ENCODE results near the gene PROCR. TPM values are rescaled to one million over a fixed set of nuclear protein-coding genes. Genes with fewer than 3 reads are reported as not detected.
"Not testable (repeated sequence)": the region's sequence is repeated elsewhere in the genome, so short reads cannot be mapped to it uniquely, and the experiment has no call there.

PROCR gene
- polyA plus RNA-seq, 3 donors: 7.4 to 9.4 (median 8.7) TPM

GRCh38 chr20:35151736-35152135, 20.1 kb upstream of the PROCR start:
- no peak for DNase-seq

DNA sequence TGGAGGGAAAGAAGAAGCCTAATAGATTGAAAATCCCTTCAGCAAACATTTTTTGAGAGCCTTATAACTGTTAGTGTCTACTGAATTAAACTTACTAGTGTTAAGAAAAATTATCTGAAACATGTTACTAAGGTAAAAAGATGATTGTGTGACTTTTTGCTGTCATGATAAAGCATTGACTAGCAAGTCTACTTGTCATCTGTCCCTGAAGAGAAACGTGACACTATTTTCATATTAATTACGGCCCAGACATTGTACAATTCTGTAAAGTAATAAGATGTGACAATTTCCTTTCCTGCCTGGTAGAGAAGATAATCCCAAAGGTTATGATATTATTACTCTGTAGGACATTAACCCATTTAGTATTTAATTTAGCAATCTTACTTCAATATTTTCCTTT, 15.9 kb upstream of the PROCR start:
- DNase-seq: no peak

DNA sequence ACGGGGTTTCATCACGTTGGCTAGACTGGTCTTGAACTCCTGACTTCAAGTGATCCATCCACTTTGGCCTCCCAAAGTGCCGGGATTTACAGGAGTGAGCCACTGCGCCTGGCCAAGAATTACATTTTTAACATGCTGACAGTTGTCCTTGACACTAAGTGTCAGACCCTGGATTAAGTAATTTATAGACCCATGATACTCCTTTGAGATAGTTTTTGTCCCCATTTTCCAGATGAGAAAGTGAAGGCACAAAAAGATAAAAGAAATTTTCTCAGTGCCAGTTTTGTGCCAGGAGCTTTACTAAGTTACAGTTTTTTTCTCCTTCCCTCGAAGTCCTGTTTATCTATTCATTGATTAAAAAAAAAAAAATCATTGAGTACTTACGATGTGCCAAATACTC, 14.9 kb upstream of the PROCR start:
- no peak for DNase-seq

DNA sequence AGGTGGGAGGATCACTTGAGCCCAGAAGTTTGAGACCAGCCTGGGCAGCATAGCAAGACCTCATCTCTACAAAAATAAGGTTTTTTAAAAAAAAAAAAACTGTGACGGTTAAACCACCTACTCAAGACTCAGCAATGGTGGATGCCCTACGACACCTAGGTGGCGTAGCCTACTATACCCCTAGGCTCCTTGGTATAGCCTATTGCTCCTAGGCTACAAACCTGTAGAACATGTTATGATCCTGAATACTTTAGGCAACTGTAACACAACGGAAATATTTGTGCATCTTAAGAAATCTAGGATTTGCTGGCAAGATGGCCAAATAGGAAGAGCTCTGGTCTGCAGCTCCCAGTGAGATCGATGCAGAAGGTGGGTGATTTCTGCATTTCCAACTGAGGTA, 11.5 kb upstream of the PROCR start:
- not testable (repeated sequence) for DNase-seq

DNA sequence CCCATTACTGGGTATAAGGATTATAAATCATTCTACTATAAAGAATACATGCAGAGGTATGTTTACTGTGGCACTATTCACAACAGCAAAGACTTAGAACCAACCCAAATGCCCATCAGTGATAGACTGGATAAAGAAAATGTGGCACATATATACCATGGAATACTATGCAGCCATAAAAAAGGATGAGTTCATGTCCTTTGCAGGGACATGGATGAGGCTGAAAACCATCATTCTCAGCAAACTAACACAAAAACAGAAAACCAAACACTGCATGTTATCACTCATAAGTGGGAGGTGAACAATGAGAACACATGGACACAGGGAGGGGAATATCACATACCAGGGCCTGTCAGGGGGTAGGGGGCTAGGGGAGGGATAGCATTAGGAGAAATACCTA, 7.3 kb upstream of the PROCR start:
- not testable (repeated sequence) for DNase-seq

- DNase-seq: no peak
Measured at GRCh38 chr20:35165221-35166185, 6.4 kb upstream of the PROCR start.

DNA sequence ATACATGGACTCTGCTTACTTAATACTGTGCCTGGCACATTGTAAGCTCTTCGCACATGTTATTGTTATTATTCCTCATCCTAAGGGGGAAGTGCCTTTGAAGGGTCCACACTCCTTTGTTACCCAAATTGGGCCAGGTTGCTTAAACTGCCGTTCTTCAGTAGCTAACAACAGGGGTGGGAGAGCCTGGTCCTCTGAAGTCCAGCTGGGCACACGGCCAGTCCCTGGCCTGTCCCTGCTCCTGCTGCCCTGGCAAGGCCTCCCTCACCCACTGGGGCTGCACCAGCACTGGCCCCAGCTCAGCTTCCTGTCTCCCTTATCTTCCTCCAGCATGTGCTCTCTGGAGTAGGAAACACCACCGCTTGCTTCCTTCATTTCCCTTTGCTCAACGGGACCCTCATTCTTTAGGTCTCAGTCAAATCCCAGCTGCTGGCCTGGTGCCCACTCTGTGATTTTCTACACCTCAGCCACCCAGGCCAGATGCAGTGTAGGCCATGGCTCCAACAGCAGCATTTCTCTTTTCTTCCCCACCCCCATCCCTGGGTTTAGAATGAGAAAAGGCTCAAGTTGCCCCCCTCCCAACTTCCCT, 5.5 kb upstream of the PROCR start:
- no peak for DNase-seq

DNA sequence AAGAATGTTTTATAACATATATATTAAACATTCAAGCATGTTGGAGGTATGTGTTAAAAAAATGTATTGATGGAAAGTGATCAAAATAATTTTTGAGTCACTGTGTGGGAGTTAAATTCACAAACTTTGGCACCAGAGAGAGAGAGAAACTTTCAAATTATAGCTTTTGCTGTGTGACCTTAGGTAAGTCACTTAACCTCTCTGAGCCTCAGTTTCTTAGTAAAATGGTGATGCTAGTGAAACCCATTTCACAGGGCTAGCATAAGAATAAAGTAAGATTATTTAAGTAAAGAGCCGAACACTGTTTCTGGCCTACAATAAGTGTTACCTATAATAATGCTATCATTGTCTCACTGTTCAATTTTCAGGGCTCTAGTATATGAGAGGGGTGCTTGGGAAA, 4.1 kb upstream of the PROCR start:
- DNase-seq: no peak

DNA sequence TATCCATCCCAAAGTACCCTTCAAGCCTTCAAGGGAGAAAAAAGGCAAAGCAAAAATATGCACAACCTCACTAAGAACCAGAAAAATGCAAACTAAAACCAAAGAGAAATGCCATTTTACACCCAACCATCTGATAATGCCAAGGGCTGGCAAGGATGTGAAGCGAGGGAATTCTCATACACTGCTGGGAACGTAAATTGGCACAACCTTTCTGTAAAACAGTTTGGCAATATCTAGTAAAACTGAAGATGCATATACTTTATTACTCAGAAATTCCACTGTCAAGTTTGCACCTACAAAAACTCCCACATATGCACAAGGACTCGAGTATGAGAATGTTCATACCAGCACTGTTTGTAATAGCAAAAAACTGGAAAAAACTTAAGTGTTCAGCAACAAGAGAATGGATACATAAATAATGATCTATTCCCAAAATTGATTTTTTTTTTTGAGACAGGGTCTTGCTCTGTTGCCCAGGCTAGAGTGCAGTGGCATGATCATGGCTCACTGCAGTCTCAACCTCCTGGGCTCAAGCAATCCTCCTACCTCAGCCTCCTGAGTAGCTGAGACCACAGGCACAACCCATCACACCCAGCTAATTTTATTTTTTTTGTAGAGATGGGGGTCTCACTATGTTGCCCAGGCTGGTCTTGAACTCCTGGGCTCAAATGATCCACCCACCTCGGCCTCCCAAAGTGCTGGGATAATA, 3.0 kb upstream of the PROCR start:
- DNase-seq: not testable (repeated sequence)

DNA sequence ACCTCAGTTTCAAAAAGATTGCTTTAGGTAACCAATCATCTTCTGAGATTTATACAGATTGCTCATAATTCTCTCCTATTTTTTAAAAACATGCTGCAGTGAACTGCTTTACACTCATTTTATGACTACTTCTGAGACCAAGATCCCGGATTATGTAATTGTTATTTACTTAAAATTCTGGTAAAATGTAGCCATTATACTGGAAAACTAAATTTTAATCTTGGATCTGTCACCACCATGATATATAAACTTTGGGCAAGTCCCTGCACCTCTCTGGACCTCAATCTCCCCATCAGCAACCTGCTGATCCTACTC, 477 bp upstream of the PROCR start:
- DNase-seq: no peak

DNA sequence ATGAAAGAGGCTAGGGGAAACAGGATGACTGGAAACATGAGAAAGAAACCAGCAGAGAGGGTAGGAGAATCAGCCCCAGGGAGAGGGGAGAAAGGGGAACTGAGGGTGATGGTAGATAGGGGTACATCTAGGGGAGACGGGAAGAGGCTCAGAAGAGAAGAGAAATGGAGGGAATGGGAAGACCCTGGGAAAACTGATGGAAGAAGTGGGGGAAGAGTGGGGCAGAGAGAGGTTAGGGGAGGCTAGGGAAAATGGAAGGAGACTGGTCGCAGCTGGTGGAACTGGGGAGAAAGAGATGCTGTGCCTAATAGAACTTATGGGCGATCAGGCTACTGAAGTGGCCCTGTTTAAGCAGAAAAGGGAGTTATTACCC, 548 bp downstream of the PROCR start:
- no peak for DNase-seq

GRCh38 chr20:35173576-35174192, 1.8 kb downstream of the PROCR start:
- DNase-seq: no peak

DNA sequence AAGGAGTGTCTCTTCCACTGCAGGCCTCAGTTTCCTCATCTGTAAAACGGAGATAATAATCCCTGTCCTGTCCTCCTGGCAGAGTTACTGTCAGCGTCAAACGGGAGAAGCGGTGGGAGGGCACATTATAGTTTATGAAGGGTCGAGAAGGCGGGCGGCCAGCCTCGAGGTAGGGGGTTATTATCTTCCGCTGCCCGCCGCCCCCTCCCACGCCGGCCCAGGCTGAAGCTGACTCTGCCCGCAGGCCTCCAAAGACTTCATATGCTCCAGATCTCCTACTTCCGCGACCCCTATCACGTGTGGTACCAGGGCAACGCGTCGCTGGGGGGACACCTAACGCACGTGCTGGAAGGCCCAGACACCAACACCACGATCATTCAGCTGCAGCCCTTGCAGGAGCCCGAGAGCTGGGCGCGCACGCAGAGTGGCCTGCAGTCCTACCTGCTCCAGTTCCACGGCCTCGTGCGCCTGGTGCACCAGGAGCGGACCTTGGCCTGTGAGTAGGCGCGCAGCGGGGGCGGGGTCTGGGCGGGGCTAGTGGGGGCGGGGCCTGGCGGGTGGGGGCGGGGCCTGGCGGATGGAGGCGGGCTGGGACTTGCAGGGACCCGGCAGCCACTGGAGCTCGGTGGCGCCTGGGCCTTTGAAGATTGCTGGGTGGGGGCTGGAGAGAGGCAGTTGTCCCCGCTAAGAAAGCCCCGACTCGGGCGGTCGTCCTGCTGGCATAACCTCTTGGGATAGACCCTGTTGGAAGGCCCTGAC, 2.8 kb downstream of the PROCR start:
- peak; percentile 17 for DNase-seq

DNA sequence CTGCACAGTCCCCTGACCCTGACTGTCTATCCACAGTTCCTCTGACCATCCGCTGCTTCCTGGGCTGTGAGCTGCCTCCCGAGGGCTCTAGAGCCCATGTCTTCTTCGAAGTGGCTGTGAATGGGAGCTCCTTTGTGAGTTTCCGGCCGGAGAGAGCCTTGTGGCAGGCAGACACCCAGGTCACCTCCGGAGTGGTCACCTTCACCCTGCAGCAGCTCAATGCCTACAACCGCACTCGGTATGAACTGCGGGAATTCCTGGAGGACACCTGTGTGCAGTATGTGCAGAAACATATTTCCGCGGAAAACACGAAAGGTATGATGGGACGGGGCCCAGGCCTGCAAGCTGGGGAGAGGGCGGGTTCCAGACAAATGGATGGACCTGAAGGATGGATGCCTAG, 4.3 kb downstream of the PROCR start:
- DNase-seq: no peak

- DNase-seq: no peak
Measured at GRCh38 chr20:35179292-35180212, 7.7 kb downstream of the PROCR start.

- DNase-seq: no peak
Measured at GRCh38 chr20:35180266-35180665, 8.4 kb downstream of the PROCR start.

GRCh38 chr20:35181731-35182130, 9.9 kb downstream of the PROCR start:
- no peak for DNase-seq

GRCh38 chr20:35186691-35187289, 14.9 kb downstream of the PROCR start:
- DNase-seq: not testable (repeated sequence)

GRCh38 chr20:35187584-35188190, 15.8 kb downstream of the PROCR start:
- DNase-seq: no peak

DNA sequence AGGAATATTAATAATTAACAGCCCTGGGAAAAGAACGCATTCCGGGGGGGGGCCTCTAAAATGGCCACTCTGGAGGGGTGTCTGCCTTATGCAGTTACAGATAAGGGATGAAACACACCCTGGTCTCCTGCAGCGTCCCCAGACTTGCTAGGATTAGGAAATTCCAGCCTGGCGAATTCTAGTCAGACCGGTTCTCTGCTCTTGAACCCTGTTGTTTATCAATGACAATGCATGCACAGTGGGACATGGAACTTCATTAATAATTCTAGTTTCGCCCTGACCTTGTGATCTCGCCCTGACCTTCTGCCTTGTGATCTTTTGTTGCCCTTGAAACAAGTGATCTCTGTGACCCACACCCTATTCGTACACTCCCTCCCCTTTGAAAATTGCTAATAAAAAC, 17.4 kb downstream of the PROCR start:
- DNase-seq: not testable (repeated sequence)
